ENCODE measurements around the gene SMAD2. TPM values are rescaled to one million over a fixed set of nuclear protein-coding genes. Genes with fewer than 3 reads are reported as not detected.
A peak's percentile ranks its signal among the peaks of the same experiment; 100 is the strongest.

SMAD2 gene
- 100 to 1,000 TPM; 126 to 131 TPM for total RNA-seq
- polyA plus RNA-seq, result 10 to 100 TPM; 88.5 to 91.7 TPM

DNA sequence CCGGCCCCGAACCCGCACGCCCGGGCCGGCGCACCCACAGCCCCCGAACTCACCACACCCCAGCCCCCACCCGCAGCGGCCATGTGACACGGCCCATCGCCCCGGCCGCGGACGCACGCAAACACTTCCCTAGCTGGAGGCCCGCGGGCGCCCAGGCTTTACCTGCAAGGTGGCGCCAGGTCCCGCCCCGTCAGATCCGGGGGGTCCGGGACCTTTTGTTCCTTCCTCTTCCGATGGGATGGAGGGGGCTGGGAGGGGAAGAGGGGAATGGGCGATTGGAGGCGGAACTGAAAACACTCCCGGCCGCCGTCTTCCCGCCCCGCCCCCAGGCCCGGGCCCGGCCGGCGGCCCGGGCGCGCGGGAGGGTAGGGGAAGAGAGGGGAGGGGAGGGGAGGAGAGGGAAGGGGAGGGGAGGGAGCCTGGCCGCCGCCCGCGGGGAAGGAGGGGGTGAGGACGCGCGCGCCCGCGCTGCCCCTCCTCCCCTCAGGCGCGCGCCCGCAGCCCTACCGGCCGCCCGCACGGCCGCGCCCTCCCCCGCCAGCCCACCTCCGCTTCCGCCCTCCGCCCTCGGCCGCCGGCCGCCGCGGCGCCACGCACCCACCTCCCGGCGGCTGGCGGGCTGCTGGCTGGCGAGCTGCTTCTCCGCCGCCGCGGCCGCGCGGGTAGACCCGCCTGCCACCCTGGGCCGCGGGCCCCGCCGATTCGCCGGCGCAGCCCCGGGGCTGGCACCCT is at the start of gene SMAD2:
Gene SMAD2, minus strand, starts transcription at position 461 of the 732 bp plus-strand sequence. CDS start 33,903 bp downstream, outside the sequence.
- ChIA-PET POLR2A (ENCODE audit: partially characterized antibody) (interaction anchor here (0.7 to 2.3 kb wide), 14 partner anchors 8 to 905 kb away, joined by 3 to 23 read pairs (median 4); no protein-coding TSS in a partner anchor), CTCF (ENCODE audit: partially characterized antibody) (interaction anchor here (0.9 kb wide), 1 partner anchor 31 kb away, joined by 3 read pairs; no protein-coding TSS in a partner anchor)
- Histone ChIP-seq H3K9me3 (ENCODE audit: control insufficient read depth in 1 of 2, low read length in 2 of 2) (no peaks in the 10 kb centered on the region), H3K27me3 (ENCODE audit: insufficient read depth, low read length) (no peaks in the 10 kb centered on the region), H3K27ac (ENCODE audit: low read depth, low read length) (peak within 1 kb of the TSS; percentile 82), H3K36me3 (ENCODE audit: insufficient read depth, low read length) (no peaks in the 10 kb centered on the region), H3K4me1 (ENCODE audit: insufficient read depth, low read length) (peaks cover 56% of the 10 kb centered on the region), H3K4me3 (ENCODE audit: low read length in 2 of 2) (peak within 1 kb of the TSS; percentile 45 to 87)
- H3K4me3 Mint-ChIP-seq, result peak within 1 kb of the TSS; percentile 87 to 96 (median 94)
- intact Hi-C loops (cut with micrococcal nuclease), result loop anchor here (1.0 to 10.0 kb wide), 9 partner anchors 18 to 1833 kb away; partner anchors contain the start of genes ATP5F1A, HDHD2, KATNAL2 and PIAS2
- H3K27ac Mint-ChIP-seq, result peak within 1 kb of the TSS; percentile 90 to 97 (median 94)
- no peaks in the 10 kb centered on the region for H3K27me3 Mint-ChIP-seq
- no peaks in the 10 kb centered on the region for H3K9me3 Mint-ChIP-seq
- peaks cover 43 to 54% (median 48%) of the 10 kb centered on the region in 4 donors for H3K4me1 Mint-ChIP-seq
- H3K36me3 Mint-ChIP-seq, result peaks cover 0 to 5% of the 10 kb centered on the region in 2 donors
- peak; percentile 66 to 86 (median 72) for DNase-seq

DNA sequence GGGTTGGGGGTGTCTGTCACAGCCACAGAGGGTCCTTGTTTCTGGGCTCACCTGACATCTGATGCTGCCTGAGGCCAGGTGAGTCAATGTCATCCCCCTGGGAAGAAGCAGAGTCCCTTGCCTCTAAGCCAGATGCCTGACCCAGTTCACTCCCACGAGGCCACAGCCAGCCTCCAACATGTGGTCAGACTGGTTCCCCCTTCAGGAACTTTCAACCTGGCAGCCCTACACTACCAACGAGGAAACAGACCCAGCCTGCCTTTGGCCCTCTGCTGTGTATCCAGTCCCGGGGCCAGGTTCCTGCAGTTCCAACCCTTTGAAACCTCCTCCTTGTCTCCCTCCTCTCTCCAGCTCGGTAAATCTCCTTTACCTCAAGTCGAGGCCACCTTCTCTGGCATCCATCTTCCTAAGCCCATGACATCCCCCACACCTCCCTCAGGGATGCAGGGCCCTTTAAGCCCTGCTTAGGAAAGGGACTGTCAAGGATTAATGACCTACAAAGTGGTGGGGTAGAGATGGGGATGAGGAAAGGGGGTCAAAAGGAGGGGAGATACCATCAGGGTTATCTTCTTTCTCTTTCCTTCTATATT is 49.2 kb upstream of the SMAD2 start:
- Histone ChIP-seq H3K4me3 (ENCODE audit: low read length in 2 of 2) (no peak overlapping the region), H3K36me3 (ENCODE audit: insufficient read depth, low read length) (no peaks in the 10 kb centered on the region), H3K4me1 (ENCODE audit: insufficient read depth, low read length) (no peaks in the 10 kb centered on the region), H3K27me3 (ENCODE audit: insufficient read depth, low read length) (no peaks in the 10 kb centered on the region), H3K27ac (ENCODE audit: low read depth, low read length) (no peak overlapping the region), H3K9me3 (ENCODE audit: control insufficient read depth in 1 of 2, low read length in 2 of 2) (no peaks in the 10 kb centered on the region)
- Mint-ChIP-seq H3K27ac (no peak overlapping the region), H3K36me3 (no peaks in the 10 kb centered on the region), H3K9me3 (peaks cover 0 to 3% (median 0%) of the 10 kb centered on the region in 8 donors), H3K4me3 (no peak overlapping the region), H3K4me1 (no peaks in the 10 kb centered on the region), H3K27me3 (peaks cover 0 to 3% of the 10 kb centered on the region in 2 donors)
- intact Hi-C loops (cut with micrococcal nuclease), result no loop called here
- POLR2A ChIA-PET (ENCODE audit: partially characterized antibody), result no interaction called here
- DNase-seq, result no peak
- CTCF ChIA-PET (ENCODE audit: partially characterized antibody), result interaction anchor here (1.4 kb wide), 1 partner anchor 18 kb away, joined by 3 read pairs; no protein-coding TSS in a partner anchor

DNA sequence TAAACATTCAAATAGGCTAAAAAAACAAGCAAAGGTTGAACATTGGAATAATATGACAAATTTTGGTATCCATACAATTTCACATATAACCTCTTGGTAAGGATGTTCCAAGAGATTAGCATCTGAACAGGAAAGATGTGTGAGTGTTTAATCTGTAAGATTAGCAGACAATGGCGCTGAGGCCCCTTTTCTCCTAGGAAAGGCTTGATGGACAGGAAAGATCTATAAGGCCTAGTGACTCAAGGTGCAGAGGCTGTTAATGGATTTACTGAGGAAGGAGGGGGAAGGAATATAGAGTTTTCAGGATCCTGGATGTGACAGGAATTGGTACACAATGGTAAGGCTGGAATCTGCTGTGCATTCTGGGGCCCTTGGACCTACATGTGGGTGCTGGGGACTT is 48.1 kb upstream of the SMAD2 start:
- CTCF ChIA-PET (ENCODE audit: partially characterized antibody), result interaction anchor here (1.4 kb wide), 1 partner anchor 19 kb away, joined by 3 read pairs; no protein-coding TSS in a partner anchor
- Mint-ChIP-seq H3K27ac (no peak overlapping the region), H3K36me3 (no peaks in the 10 kb centered on the region), H3K4me1 (no peaks in the 10 kb centered on the region), H3K9me3 (peaks cover 0 to 5% (median 0%) of the 10 kb centered on the region in 8 donors), H3K27me3 (peaks cover 3 to 4% of the 10 kb centered on the region in 2 donors), H3K4me3 (no peak overlapping the region)
- H3K4me1 ChIP-seq (ENCODE audit: insufficient read depth, low read length), result no peaks in the 10 kb centered on the region
- no peaks in the 10 kb centered on the region for H3K27me3 ChIP-seq (ENCODE audit: insufficient read depth, low read length)
- DNase-seq, result no peak
- H3K27ac ChIP-seq (ENCODE audit: low read depth, low read length), result no peak overlapping the region
- intact Hi-C loops (cut with micrococcal nuclease), result no loop called here
- no peaks in the 10 kb centered on the region for H3K36me3 ChIP-seq (ENCODE audit: insufficient read depth, low read length)
- H3K9me3 ChIP-seq (ENCODE audit: control insufficient read depth in 1 of 2, low read length in 2 of 2), result no peaks in the 10 kb centered on the region
- H3K4me3 ChIP-seq (ENCODE audit: low read length in 2 of 2), result no peak overlapping the region
- POLR2A ChIA-PET (ENCODE audit: partially characterized antibody), result no interaction called here

DNA sequence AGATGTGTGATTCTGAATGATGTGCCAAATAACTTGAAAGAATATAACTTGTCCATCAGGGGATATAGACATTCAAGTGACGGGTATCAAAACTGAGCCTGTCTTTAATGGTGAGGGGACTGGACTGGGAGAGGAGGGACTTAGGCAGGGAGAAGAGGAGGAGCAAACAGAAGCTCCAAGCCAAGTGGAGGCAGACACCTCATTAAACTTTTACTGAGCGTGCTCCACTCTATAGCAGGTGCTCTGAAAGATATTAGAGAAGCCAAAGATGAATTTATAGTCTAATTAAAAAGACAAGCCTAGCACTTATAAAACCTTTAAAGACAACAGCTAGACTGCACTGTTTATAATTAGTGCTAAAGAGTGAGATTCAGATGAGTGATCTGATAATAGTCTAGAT is 47.7 kb upstream of the SMAD2 start:
- H3K27ac Mint-ChIP-seq, result no peak overlapping the region
- peaks cover 0 to 5% (median 0%) of the 10 kb centered on the region in 8 donors for H3K9me3 Mint-ChIP-seq
- intact Hi-C loops (cut with micrococcal nuclease), result no loop called here

DNA sequence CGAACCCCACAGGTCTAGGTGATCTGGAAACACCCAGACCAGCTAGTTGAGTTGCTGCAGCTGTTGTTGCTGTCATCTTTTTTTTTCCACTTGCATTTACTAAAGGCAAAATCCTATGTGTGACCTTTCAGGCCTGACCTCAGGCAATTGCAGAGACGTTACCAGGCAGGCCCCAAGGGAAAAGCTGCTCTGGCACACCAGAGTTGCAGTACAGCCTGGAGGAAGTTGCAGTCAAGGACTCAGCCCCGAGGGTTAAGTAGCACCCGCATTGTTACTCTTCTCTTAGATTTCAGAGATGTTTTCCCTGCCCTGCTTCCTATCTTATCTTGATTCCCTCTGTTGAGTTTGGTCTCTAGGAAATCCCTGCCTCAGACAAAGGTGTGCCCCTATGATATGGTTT is 45.2 kb upstream of the SMAD2 start:
- H3K9me3 ChIP-seq (ENCODE audit: control insufficient read depth in 1 of 2, low read length in 2 of 2), result no peaks in the 10 kb centered on the region
- H3K4me3 ChIP-seq (ENCODE audit: low read length in 2 of 2), result no peak overlapping the region
- H3K9me3 Mint-ChIP-seq, result peaks cover 0 to 7% (median 0%) of the 10 kb centered on the region in 8 donors
- H3K4me1 Mint-ChIP-seq, result no peaks in the 10 kb centered on the region
- POLR2A ChIA-PET (ENCODE audit: partially characterized antibody), result no interaction called here
- intact Hi-C loops (cut with micrococcal nuclease), result no loop called here
- no peaks in the 10 kb centered on the region for H3K36me3 Mint-ChIP-seq
- DNase-seq, result no peak
- H3K4me1 ChIP-seq (ENCODE audit: insufficient read depth, low read length), result no peaks in the 10 kb centered on the region
- no peak overlapping the region for H3K27ac ChIP-seq (ENCODE audit: low read depth, low read length)
- peaks cover 13 to 18% of the 10 kb centered on the region in 2 donors for H3K27me3 Mint-ChIP-seq
- no peaks in the 10 kb centered on the region for H3K36me3 ChIP-seq (ENCODE audit: insufficient read depth, low read length)
- H3K27ac Mint-ChIP-seq, result no peak overlapping the region
- H3K27me3 ChIP-seq (ENCODE audit: insufficient read depth, low read length), result no peaks in the 10 kb centered on the region
- no peak overlapping the region for H3K4me3 Mint-ChIP-seq
- CTCF ChIA-PET (ENCODE audit: partially characterized antibody), result no interaction called here

More for the DNA sequence above, 47.7 kb upstream of the SMAD2 start:
- DNase-seq, result no peak
- Histone ChIP-seq H3K27ac (ENCODE audit: low read depth, low read length) (no peak overlapping the region), H3K36me3 (ENCODE audit: insufficient read depth, low read length) (no peaks in the 10 kb centered on the region), H3K4me3 (ENCODE audit: low read length in 2 of 2) (no peak overlapping the region), H3K27me3 (ENCODE audit: insufficient read depth, low read length) (no peaks in the 10 kb centered on the region), H3K9me3 (ENCODE audit: control insufficient read depth in 1 of 2, low read length in 2 of 2) (no peaks in the 10 kb centered on the region), H3K4me1 (ENCODE audit: insufficient read depth, low read length) (no peaks in the 10 kb centered on the region)
- POLR2A ChIA-PET (ENCODE audit: partially characterized antibody), result no interaction called here
- no peak overlapping the region for H3K4me3 Mint-ChIP-seq
- H3K36me3 Mint-ChIP-seq, result no peaks in the 10 kb centered on the region
- CTCF ChIA-PET (ENCODE audit: partially characterized antibody), result interaction anchor here (1.4 kb wide), 1 partner anchor 19 kb away, joined by 3 read pairs; no protein-coding TSS in a partner anchor
- peaks cover 4 to 8% of the 10 kb centered on the region in 2 donors for H3K27me3 Mint-ChIP-seq
- H3K4me1 Mint-ChIP-seq, result no peaks in the 10 kb centered on the region

GRCh38 chr18:47975105-47975504 is 44.6 kb upstream of the SMAD2 start:
- ChIA-PET CTCF (ENCODE audit: partially characterized antibody) (no interaction called here), POLR2A (ENCODE audit: partially characterized antibody) (no interaction called here)
- H3K4me1 ChIP-seq (ENCODE audit: insufficient read depth, low read length), result no peaks in the 10 kb centered on the region
- no peak overlapping the region for H3K27ac ChIP-seq (ENCODE audit: low read depth, low read length)
- no peaks in the 10 kb centered on the region for H3K36me3 ChIP-seq (ENCODE audit: insufficient read depth, low read length)
- peaks cover 0 to 7% (median 0%) of the 10 kb centered on the region in 8 donors for H3K9me3 Mint-ChIP-seq
- no peak overlapping the region for H3K4me3 ChIP-seq (ENCODE audit: low read length in 2 of 2)
- H3K4me3 Mint-ChIP-seq, result no peak overlapping the region
- H3K4me1 Mint-ChIP-seq, result no peaks in the 10 kb centered on the region
- intact Hi-C loops (cut with micrococcal nuclease), result no loop called here
- peaks cover 18% of the 10 kb centered on the region in 2 donors for H3K27me3 Mint-ChIP-seq
- peak overlapping the region in 1 of 7 donors; percentile 44 for H3K27ac Mint-ChIP-seq
- no peak for DNase-seq
- H3K27me3 ChIP-seq (ENCODE audit: insufficient read depth, low read length), result no peaks in the 10 kb centered on the region
- H3K36me3 Mint-ChIP-seq, result no peaks in the 10 kb centered on the region
- H3K9me3 ChIP-seq (ENCODE audit: control insufficient read depth in 1 of 2, low read length in 2 of 2), result no peaks in the 10 kb centered on the region
